Keratinocyte (primary cell): ENCODE results near the gene CCNY. TPM values are rescaled to one million over a fixed set of nuclear protein-coding genes. Genes with fewer than 3 reads are reported as not detected.

Experiments used
- DNase-seq: peaks from one replicate; pipeline ENCODE4 v3.0.0-alpha.2; 2011; ENCODE audit warnings: low read depth, missing footprints, low spot score
- FAIRE-seq: peaks from 2 replicates; lab custom pipeline; 2011; peaks lifted over from hg19 to GRCh38; lab: Jason Lieb, UNC
- H2AFZ ChIP-seq: 2 replicates; pipeline ENCODE4 v1.6.0; 2012; ENCODE audit warnings: low read length, control low read depth, inconsistent platforms; ENCODE audit not compliant: control insufficient read depth
- H3K27ac ChIP-seq: 2 replicates; pipeline ENCODE4 v1.5.1; 2011; ENCODE audit warnings: low read length; ENCODE audit not compliant: control insufficient read depth, insufficient read depth
- H3K27me3 ChIP-seq: 3 replicates; pipeline ENCODE4 v1.6.0; 2011; ENCODE audit warnings: low read length; ENCODE audit not compliant: control insufficient read depth, insufficient read depth; ENCODE audit errors: extremely low read depth
- H3K36me3 ChIP-seq, 2 experiments: 2 replicates in 1 of 2; 3 replicates in 1 of 2; pipeline ENCODE4 v1.5.1; 2011; ENCODE audit warnings: low read length in 2 of 2, mild to moderate bottlenecking in 1 of 2; ENCODE audit not compliant: control insufficient read depth in 2 of 2, insufficient read depth in 2 of 2; ENCODE audit errors: extremely low read depth in 1 of 2
- H3K4me1 ChIP-seq: 3 replicates; pipeline ENCODE4 v1.5.1; 2011; ENCODE audit warnings: low read length; ENCODE audit not compliant: control insufficient read depth, insufficient read depth; ENCODE audit errors: extremely low read depth
- H3K4me2 ChIP-seq: 3 replicates; pipeline ENCODE4 v1.6.0; 2011; ENCODE audit warnings: low read depth, low read length; ENCODE audit not compliant: control insufficient read depth, insufficient read depth; ENCODE audit errors: extremely low read depth
- H3K4me3 ChIP-seq, 3 experiments: fragments of 200-600 bp in 1 of 3; sonication (generic) in 1 of 3; 2 replicates in 2 of 3; 3 replicates in 1 of 3; pipeline ENCODE4 v1.5.1; 2011 to 2016; ENCODE audit warnings: low read length in 3 of 3, mild to moderate bottlenecking in 3 of 3, control low read depth in 2 of 3, inconsistent platforms in 1 of 3, low read depth in 1 of 3, mixed read lengths in 1 of 3, mixed run types in 1 of 3, moderate library complexity in 1 of 3; ENCODE audit not compliant: control insufficient read depth in 2 of 3, insufficient read depth in 2 of 3; ENCODE audit errors: extremely low read depth in 1 of 3
- H3K79me2 ChIP-seq: 2 replicates; pipeline ENCODE4 v1.6.0; 2012; ENCODE audit warnings: low read length; ENCODE audit not compliant: control insufficient read depth, insufficient read depth
- H3K9ac ChIP-seq: 3 replicates; pipeline ENCODE4 v1.6.0; 2011; ENCODE audit warnings: low read length; ENCODE audit not compliant: control insufficient read depth, insufficient read depth; ENCODE audit errors: extremely low read depth
- H3K9me1 ChIP-seq: 3 replicates; pipeline ENCODE4 v1.6.0; 2011; ENCODE audit warnings: low read length; ENCODE audit not compliant: control insufficient read depth, insufficient read depth; ENCODE audit errors: extremely low read depth
- H3K9me3 ChIP-seq: 2 replicates; pipeline ENCODE4 v1.5.1; 2012; ENCODE audit warnings: low read depth, low read length; ENCODE audit not compliant: control insufficient read depth
- H4K20me1 ChIP-seq: 3 replicates; pipeline ENCODE4 v1.6.0; 2011; ENCODE audit warnings: low read length; ENCODE audit not compliant: control insufficient read depth, insufficient read depth; ENCODE audit errors: extremely low read depth
- EZH2 ChIP-seq: IDR thresholded peaks from one replicate; pipeline ENCODE4 v1.6.1; 2012; ENCODE audit warnings: inconsistent platforms, mild to moderate bottlenecking, low read length, moderate library complexity
- dilution Hi-C: fragments of 300-500 bp; cut with MboI; formaldehyde crosslinking; loops from one replicate; pipeline ENCODE4 v1.7.0; 2020; ENCODE audit warnings: low sequenced_read_pairs; ENCODE audit not compliant: extremely low pct_ligation_motif_present
- polyA plus RNA-seq, 5 experiments: library from polyadenylated mRNA; depleted of rRNA in 3 of 5; stranded (reverse) in 3 of 5; stranded (forward) in 1 of 5; unstranded in 1 of 5; fragments of >200 nt; gene quantifications; 1 replicate in 1 of 5; 2 replicates in 3 of 5; 3 replicates in 1 of 5; pipeline versions ENCODE4 v1.2.1 to v1.2.3, GENCODE V29; 2011 to 2012; ENCODE audit warnings: missing spikeins in 2 of 5, low read depth in 1 of 5, low replicate concordance in 1 of 5
- TF ChIP-seq, protein P1 (sequence below), 3 experiments: IDR thresholded peaks in 1 of 3; conservative IDR thresholded peaks in 1 of 3; optimal IDR thresholded peaks in 1 of 3; 2 replicates in 2 of 3; 3 replicates in 1 of 3; pipeline versions ENCODE3 to v1.5.1; 2011; ENCODE audit warnings: low read length in 3 of 3, mild to moderate bottlenecking in 3 of 3, moderate library complexity in 2 of 3, control low read depth in 1 of 3, inconsistent platforms in 1 of 3; ENCODE audit not compliant: insufficient read depth in 2 of 3; ENCODE audit errors: extremely low read depth in 1 of 3

CCNY gene
- polyA plus RNA-seq, 1 donor (not counting 4 experiments of a cell fraction or from before 2014, with no cell fraction given), result 58.9 TPM

DNA sequence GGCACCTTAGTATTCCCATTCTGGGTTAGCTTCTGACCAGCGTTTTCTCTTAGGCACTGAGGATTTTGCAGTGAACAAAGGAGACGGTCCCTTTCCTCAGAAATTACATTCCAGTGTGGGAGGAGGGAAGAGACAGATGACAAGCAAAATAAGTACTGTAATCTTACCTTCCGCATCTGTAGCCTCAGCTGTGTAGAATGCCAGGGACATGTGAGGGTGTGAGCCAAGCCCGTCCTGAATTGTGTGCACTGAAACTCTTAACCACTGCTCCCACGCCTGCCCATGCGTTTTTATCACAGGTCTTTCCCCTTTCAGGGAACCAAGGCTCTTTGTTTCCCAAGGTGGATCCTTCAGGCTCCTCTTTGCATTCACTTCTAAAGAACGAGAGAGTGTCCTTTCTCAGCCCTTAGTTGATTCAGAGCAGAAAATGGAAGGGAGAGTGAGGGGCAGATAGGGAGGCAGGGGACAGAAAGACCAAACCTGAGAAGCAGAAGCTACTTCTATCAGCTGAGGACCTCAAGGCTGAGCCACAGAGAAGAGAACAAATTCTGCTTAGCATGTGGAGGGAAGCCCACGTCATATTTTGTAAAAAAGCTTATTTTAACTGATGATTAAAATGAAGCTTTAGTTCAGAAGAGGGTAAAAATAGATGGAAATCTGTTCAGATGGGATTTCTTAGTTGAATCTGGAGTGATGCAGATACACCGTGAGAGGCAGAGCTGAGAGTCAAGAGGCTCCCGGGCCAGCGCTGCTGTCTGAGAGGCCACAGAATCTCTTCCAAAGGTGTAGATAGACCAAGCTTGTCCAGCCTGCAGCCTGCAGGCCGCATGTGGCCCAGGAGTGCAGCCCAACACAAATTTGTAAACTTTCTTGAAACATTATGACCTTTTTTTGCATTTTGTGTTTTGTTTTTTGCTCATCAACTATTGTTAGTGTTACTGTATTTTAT is 122.5 kb downstream of the CCNY start:
- Histone ChIP-seq H3K36me3 (peaks cover 0 to 2% of the 10 kb centered on the region in 2 experiments), H3K9ac (no peak overlapping the region), H3K27me3 (no peaks in the 10 kb centered on the region), H2AFZ (no peak overlapping the region), H3K27ac (no peak overlapping the region), H3K4me1 (peaks cover 19% of the 10 kb centered on the region), H3K4me2 (no peak overlapping the region), H3K4me3 (no peak overlapping the region), H3K9me1 (peaks cover 6% of the 10 kb centered on the region), H3K79me2 (peaks cover 70% of the 10 kb centered on the region), H4K20me1 (peaks cover 6% of the 10 kb centered on the region), H3K9me3 (no peaks in the 10 kb centered on the region)
- FAIRE-seq, result no peak
- dilution Hi-C loops, result no loop called here
- TF ChIP-seq, protein P1, sequence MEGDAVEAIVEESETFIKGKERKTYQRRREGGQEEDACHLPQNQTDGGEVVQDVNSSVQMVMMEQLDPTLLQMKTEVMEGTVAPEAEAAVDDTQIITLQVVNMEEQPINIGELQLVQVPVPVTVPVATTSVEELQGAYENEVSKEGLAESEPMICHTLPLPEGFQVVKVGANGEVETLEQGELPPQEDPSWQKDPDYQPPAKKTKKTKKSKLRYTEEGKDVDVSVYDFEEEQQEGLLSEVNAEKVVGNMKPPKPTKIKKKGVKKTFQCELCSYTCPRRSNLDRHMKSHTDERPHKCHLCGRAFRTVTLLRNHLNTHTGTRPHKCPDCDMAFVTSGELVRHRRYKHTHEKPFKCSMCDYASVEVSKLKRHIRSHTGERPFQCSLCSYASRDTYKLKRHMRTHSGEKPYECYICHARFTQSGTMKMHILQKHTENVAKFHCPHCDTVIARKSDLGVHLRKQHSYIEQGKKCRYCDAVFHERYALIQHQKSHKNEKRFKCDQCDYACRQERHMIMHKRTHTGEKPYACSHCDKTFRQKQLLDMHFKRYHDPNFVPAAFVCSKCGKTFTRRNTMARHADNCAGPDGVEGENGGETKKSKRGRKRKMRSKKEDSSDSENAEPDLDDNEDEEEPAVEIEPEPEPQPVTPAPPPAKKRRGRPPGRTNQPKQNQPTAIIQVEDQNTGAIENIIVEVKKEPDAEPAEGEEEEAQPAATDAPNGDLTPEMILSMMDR (optimal IDR thresholded peaks at IDR 0.05 in 1 of 3, IDR thresholded peaks at IDR 0.05 in 1 of 3, conservative IDR thresholded peaks at IDR 0.05 in 1 of 3; ENCODE audit: extremely low read depth in 1 of 3, insufficient read depth in 2 of 3, low read length in 3 of 3), result no peak
- TF ChIP-seq EZH2, result no peak
- DNase-seq, result no peak

DNA sequence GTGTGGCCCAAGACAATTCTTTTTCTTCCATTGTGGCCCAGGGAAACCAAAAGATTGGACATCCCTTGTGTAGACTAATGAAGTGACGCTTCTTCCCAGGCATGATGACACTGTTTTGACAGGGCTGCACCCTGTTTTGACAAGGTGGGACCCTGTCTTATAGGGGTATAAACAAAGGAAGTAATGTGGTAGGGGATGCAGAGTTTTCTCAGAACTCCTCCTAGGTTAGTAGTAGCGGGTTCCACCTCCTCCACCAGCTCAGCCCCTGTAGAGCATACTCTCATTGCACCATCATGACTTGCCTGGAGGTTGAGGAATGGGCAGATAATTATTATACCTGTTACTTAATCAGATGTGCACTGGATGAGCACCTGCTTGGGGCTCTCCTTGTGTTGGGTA is 123.1 kb downstream of the CCNY start:
- peaks cover 12% of the 10 kb centered on the region for H4K20me1 ChIP-seq
- TF ChIP-seq, protein P1 (optimal IDR thresholded peaks at IDR 0.05 in 1 of 3, IDR thresholded peaks at IDR 0.05 in 1 of 3, conservative IDR thresholded peaks at IDR 0.05 in 1 of 3; ENCODE audit: extremely low read depth in 1 of 3, insufficient read depth in 2 of 3, low read length in 3 of 3), result no peak
- TF ChIP-seq EZH2, result no peak

More for the DNA sequence above, 123.1 kb downstream of the CCNY start:
- Histone ChIP-seq H3K27me3 (no peaks in the 10 kb centered on the region), H3K9me1 (peaks cover 6% of the 10 kb centered on the region), H3K36me3 (peaks cover 0 to 2% of the 10 kb centered on the region in 2 experiments), H3K9ac (no peak overlapping the region), H3K4me3 (no peak overlapping the region), H3K79me2 (peaks cover 71% of the 10 kb centered on the region), H3K9me3 (no peaks in the 10 kb centered on the region), H3K4me2 (no peak overlapping the region), H2AFZ (no peak overlapping the region), H3K4me1 (peaks cover 13% of the 10 kb centered on the region), H3K27ac (no peak overlapping the region)
- DNase-seq (no peak), FAIRE-seq (no peak)
- dilution Hi-C loops, result no loop called here
